A673 (cell line): Measurements from ENCODE around the gene MAPKAPK2.

ENCODE experiments used
- EZH2 ChIP-seq: fragments of 200-600 bp; sonication (generic); IDR thresholded peaks from 2 replicates; pipeline ENCODE4 v1.6.1; 2017; ENCODE audit warnings: borderline replicate concordance, low read depth, mild to moderate bottlenecking, mixed read lengths, antibody characterized with exemption, low read length; ENCODE audit not compliant: poor library complexity, severe bottlenecking
- TF ChIP-seq, protein P1 (sequence below): fragments of 300-800, 200-600 bp; sonication (generic); conservative IDR thresholded peaks from 2 replicates; pipeline ENCODE4 v1.5.1; 2017; ENCODE audit warnings: low read depth, mild to moderate bottlenecking, antibody characterized with exemption, low read length, moderate library complexity, mixed read lengths

DNA sequence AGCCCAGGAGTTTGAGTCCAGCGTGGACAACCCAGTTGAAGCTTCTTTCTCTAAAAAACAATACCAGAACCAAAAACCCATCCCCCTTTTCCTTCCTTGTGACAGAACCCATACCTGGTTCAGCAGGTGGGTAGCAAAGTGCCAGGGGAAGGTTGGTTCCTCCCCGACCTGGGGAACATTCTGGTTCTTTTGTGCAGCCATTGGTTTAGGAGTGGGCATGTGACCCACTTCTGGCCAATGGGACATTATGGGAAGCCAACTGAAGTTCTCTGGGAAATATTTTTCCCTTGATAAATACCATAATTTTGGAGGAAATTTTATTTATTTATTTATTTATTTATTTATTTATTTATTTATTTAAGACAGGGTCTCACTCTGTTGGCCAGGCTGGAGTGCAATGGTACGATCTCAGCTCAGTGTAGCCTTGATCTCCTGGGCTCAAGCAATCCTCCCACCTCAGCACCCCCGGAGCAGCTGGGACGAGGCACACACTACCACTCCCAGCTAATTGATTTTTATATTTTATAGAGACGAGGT lies 15.8 kb upstream of the MAPKAPK2 start:
- TF ChIP-seq, protein P1, sequence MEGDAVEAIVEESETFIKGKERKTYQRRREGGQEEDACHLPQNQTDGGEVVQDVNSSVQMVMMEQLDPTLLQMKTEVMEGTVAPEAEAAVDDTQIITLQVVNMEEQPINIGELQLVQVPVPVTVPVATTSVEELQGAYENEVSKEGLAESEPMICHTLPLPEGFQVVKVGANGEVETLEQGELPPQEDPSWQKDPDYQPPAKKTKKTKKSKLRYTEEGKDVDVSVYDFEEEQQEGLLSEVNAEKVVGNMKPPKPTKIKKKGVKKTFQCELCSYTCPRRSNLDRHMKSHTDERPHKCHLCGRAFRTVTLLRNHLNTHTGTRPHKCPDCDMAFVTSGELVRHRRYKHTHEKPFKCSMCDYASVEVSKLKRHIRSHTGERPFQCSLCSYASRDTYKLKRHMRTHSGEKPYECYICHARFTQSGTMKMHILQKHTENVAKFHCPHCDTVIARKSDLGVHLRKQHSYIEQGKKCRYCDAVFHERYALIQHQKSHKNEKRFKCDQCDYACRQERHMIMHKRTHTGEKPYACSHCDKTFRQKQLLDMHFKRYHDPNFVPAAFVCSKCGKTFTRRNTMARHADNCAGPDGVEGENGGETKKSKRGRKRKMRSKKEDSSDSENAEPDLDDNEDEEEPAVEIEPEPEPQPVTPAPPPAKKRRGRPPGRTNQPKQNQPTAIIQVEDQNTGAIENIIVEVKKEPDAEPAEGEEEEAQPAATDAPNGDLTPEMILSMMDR: no peak
- no peak for TF ChIP-seq EZH2
